Colon (tissue), 2 donors: ENCODE data around the gene ACMSD.

Experiments
- FAIRE-seq: peaks from 2 replicates; lab custom pipeline; 2012; peaks lifted over from hg19 to GRCh38; lab: Jason Lieb, UNC
- donor health status: control.
- donor health status: control.

The ACMSD gene

GRCh38 chr2:134949981-134950708 lies 111.7 kb downstream of the ACMSD start:
- FAIRE-seq = no peak

- peak; percentile 65 for FAIRE-seq
Measured at GRCh38 chr2:134950886-134951285, 112.5 kb downstream of the ACMSD start.
